Omental fat pad (tissue), 4 donors: ENCODE data around the gene SRRM5. TPM values are rescaled to one million over a fixed set of nuclear protein-coding genes. Genes with fewer than 3 reads are reported as not detected.
"Not testable (repeated sequence)": the region's sequence is repeated elsewhere in the genome, so short reads cannot be mapped to it uniquely, and the experiment has no call there.

Experiments
- ATAC-seq: fragments of 150-250 bp; one replicate; pipeline ENCODE4 v1.9.1; 2016; ENCODE audit warnings: mild to moderate bottlenecking, moderate library complexity; ENCODE audit not compliant: low FRiP score
- DNase-seq: peaks from one replicate; pipeline ENCODE4 v3.0.0-alpha.2; 2019; ENCODE audit warnings: low spot score
- CTCF ChIP-seq, 3 donors: fragments of 450-650 bp; IDR thresholded peaks; one replicate each; pipeline ENCODE4 v1.5.1; 2016 to 2017; ENCODE audit warnings: antibody characterized with exemption in 3 of 3, mild to moderate bottlenecking in 3 of 3, moderate library complexity in 2 of 3
- total RNA-seq, 4 donors: library from RNA; depleted of rRNA; stranded (reverse); fragments of >200 nt; gene quantifications; one replicate each; pipeline ENCODE4 v1.1.0, GENCODE V29; 2016

SRRM5 gene
- total RNA-seq, 4 donors from 2014 or later: 0.12 to 0.46 (median 0.38) TPM; not detected in 1

- ATAC-seq (no peak), DNase-seq (no peak)
- no peak for TF ChIP-seq CTCF (IDR thresholded peaks at IDR 0.05)
Measured at GRCh38 chr19:43581467-43581866, 30.4 kb upstream of the SRRM5 start.

GRCh38 chr19:43582495-43582894 lies 29.4 kb upstream of the SRRM5 start:
- ATAC-seq (no peak), DNase-seq (no peak)
- TF ChIP-seq CTCF (IDR thresholded peaks at IDR 0.05): no peak

- DNase-seq (no peak), ATAC-seq (no peak)
- no peak for TF ChIP-seq CTCF (IDR thresholded peaks at IDR 0.05)
Measured at GRCh38 chr19:43584484-43584883, 27.4 kb upstream of the SRRM5 start.

- ATAC-seq (no peak), DNase-seq (no peak)
Measured at GRCh38 chr19:43586346-43586745, 25.5 kb upstream of the SRRM5 start.

GRCh38 chr19:43587029-43587428 lies 24.9 kb upstream of the SRRM5 start:
- not testable (repeated sequence) for ATAC-seq

More at GRCh38 chr19:43586346-43586745, 25.5 kb upstream of the SRRM5 start:
- TF ChIP-seq CTCF (IDR thresholded peaks at IDR 0.05): no peak

GRCh38 chr19:43589277-43589676 lies 22.6 kb upstream of the SRRM5 start:
- ATAC-seq (no peak), DNase-seq (no peak)
- TF ChIP-seq CTCF (IDR thresholded peaks at IDR 0.05): no peak

More at GRCh38 chr19:43587029-43587428, 24.9 kb upstream of the SRRM5 start:
- not testable (repeated sequence) for DNase-seq

GRCh38 chr19:43589678-43590077 lies 22.2 kb upstream of the SRRM5 start:
- no peak for ATAC-seq
- TF ChIP-seq CTCF (IDR thresholded peaks at IDR 0.05): no peak

More at GRCh38 chr19:43589678-43590077, 22.2 kb upstream of the SRRM5 start:
- DNase-seq: no peak
